Glomerular visceral epithelial cell (primary cell): ENCODE results near the gene TTC39A.

Experiments
- DNase-seq: peaks from one replicate; pipeline ENCODE4 v3.0.0-alpha.2; 2016; ENCODE audit errors: extremely low spot score

TTC39A gene

GRCh38 chr1:51314974-51315373, 15.4 kb downstream of the TTC39A start:
- DNase-seq: no peak

DNA sequence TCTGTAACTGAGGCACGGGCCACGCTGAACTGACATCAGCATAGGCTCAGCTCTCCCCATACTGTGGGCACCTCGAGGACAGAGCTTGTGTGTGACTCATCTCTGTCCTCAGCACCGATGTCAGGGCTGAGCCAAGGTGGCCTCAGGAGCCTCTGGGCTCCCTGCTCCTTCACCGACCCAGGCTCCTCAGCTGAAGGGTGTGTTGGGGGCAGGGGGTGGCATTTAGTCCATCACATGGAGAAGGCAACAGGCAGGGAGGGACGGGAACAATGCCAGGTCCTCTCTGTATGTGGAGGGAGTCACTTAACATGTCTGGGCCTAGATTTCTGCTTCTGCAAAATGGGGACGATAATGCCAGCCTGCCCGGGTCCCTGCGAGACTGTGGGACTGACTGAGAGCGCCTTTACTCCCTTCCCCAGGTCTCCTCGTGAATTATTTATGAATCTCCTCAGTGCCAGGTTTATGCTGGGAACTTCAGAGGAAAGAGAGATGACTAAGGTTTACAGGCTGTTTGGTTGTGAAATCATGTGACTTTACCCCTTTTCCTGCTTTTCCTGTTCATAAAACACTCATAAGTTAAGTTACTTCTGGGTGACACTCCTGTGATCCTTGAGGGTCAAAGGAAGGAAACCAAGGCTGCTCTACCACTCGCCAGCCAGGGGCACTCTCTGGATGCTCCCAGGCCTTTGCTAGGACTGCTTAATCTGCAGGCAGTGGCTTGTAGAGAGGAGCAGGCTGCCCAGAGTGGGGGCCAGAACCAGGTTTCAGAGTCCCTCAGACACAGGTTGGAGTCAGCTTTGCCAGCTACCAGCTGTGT, 16.2 kb downstream of the TTC39A start:
- peak; percentile 83 for DNase-seq

DNA sequence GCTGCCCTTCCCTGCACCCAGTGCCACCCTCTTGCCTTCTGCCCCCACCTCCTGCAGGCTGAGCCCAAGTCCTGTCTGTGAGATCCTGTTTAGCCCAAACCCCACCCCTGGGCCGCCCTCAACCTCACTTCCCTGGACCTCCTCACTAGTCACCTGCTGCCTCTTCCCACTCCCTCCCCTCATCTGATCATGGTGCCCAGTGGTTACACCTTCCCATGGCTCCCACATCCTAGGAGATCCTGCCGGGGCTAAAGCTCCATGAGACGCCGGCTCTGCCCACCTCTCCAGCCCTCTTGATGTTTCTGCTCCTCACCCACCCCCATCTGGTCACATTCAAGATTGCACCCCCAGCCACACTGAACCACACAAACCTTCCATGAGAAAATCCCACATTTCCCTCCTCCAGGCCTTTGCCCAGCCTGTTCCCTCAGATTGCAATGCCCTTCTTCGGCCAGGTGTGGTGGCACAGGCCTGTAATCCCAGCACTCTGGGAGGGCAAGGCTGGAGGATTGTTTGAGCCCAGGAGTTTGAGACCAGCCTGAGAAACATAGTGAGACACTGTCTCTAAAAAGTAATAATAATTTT, 17.0 kb downstream of the TTC39A start:
- peak; percentile 51 for DNase-seq

- no peak for DNase-seq
These were observed 17.6 kb downstream of the TTC39A start for GRCh38 chr1:51312718-51313117.

- DNase-seq: no peak
These were observed 18.5 kb downstream of the TTC39A start for GRCh38 chr1:51311826-51312225.

- no peak for DNase-seq
These were observed 19.3 kb downstream of the TTC39A start for GRCh38 chr1:51310871-51311613.

DNA sequence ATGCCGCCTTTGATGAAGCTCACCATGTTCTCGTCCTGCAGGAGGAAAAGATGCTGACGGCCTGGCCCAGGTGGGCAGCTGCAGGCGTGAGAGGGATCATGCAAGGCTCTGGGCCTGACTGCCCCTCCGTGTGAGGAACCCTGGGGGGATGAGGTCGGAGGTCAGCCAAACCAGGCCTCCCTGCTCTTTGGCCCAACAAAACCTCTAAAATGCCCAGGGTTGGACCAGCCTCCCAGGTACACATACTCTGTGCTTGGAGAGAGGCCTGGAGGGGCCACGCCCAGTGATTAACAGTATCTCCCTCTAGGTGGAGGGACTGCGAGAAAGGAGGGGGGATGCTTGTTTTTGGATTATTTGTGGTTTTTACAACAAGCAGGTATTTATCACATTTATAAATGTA, 21.1 kb downstream of the TTC39A start:
- DNase-seq: no peak

DNA sequence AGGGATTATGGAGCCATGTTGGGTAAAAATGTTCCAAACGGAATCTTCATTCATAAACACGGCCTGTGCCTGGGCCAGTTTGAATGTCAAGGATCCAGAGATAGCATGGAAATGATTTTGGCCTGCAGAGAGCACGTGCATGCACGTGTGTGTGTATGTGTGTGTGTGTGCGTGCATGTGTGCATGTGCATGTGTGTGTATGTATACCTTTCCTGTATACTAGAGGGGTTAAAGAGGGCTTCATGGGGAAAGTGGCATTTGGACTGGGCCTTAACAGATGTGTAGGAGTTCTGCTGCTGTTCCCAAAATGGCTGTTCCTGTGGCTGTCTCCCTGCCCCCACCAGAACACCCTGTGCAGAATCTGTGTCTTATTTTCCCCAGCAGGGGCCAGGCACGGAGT, 21.7 kb downstream of the TTC39A start:
- no peak for DNase-seq

GRCh38 chr1:51306950-51307349, 23.4 kb downstream of the TTC39A start:
- DNase-seq: no peak

DNA sequence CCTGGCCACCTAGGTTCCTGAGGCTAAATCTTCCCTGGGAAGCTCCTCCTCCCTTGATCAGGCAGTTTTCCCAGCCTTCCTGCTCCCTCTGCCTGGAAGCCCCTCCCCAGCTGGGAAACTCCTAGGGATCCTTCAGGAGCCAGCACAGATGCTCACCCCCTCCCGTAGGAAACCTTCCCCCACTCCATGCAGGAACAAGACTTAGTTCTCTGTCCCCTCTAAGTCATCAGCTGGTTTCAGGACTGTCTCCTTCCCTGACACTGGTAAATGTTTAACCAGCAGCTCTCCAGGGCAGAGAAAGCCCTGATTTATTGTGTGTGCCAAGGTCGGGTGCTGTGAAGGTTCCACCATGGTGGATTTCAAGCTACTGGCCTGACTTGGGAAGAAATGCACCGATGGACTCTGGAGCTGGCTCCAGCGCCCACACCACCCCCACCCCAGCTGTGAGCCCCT, 25.0 kb downstream of the TTC39A start:
- DNase-seq: peak; percentile 58

- no peak for DNase-seq
These were observed 26.0 kb downstream of the TTC39A start for GRCh38 chr1:51304360-51304759.

DNA sequence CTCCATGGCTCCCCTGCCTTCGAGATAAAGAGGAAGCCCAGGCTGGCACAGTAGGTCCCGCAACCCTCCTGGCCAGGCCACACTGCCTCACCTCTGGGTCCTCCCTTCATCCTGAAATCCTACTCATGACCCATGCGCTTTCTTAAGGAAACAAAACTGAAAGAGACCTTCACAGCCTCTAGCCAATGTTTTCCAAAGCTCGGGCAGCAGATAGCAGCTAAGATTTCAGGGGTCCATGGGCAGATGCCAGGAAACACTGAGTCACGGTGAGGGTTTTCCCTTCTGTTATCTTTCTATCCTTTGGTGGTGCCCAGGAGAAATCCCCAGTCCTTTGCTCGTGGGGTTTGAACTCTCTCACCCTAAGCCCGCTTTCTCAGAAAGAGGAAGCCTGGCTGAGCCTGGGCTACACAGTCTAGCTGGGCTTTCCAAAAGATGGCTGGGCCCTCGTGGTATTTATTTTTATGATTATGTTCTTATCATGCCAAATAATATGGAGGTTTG, 26.6 kb downstream of the TTC39A start:
- DNase-seq: no peak

GRCh38 chr1:51303315-51303714, 27.0 kb downstream of the TTC39A start:
- no peak for DNase-seq

DNA sequence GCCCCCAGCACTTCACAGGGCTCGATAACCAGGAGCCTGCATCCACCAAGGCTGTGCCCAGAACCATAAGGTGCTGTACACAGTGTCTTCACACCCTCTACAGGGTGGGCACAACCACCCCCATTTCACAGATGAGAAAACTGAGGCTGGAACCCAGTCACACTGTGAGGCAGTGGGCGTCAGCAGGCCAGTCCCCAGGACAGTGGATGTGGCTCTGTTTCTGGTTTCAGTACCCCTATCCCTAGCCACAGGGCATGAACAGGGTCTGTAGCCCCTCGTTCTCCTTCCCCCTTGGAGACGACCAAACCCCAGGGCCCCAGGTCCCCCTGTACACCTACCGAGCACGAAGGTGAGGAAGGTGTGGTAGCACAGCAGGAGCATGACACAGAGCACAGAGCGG, 27.6 kb downstream of the TTC39A start:
- DNase-seq: no peak

GRCh38 chr1:51302270-51302669, 28.1 kb downstream of the TTC39A start:
- DNase-seq: no peak

DNA sequence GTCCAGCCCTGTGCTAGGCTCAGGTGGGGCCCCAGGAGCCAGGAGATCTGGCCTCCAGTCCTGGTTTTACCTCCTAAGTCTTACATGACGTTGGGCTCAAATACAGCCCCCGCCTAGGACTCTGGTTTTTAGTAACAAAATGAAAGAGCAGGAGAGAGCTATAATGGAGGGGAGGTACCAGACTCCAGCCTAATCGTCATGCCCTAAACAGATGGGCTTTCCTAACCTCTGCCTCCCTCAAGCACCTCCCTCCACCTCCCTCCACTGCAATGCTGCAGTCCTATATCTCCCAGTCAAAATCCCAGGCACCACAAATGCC, 28.6 kb downstream of the TTC39A start:
- no peak for DNase-seq

- no peak for DNase-seq
These were observed 29.1 kb downstream of the TTC39A start for GRCh38 chr1:51301152-51301843.

DNA sequence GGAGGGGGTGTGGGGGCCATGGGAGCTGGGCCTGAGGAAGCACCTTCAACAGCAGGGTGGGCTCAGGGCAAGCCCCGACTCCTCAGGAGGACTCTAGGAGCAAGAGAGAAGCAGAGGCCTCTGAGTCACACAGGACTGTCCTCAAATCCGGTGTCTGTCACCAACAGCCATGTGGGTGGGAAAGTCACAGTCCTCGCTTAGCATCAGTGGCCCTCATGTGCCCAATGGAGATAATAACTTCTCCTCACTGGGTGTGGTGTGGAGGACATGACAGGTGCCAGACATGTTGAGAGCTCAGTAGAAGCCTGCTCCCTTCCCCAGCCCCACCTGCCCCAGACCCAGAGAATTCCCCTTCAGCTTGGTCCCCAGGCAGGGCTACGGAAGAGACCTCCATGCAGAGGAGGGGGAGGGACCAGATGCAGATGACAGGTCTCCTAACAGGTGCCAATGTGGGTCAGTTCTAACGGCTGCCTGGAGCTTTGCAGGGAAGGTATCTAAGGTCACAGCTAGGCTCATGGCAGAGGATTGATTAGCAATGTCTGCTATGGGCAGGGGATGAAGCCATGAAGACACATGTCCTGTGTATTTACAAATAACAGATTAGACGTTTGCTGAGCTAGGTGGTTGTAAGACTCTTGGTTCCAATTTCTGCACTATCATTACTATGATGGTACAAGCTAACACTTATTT, 30.2 kb downstream of the TTC39A start:
- no peak for DNase-seq

DNA sequence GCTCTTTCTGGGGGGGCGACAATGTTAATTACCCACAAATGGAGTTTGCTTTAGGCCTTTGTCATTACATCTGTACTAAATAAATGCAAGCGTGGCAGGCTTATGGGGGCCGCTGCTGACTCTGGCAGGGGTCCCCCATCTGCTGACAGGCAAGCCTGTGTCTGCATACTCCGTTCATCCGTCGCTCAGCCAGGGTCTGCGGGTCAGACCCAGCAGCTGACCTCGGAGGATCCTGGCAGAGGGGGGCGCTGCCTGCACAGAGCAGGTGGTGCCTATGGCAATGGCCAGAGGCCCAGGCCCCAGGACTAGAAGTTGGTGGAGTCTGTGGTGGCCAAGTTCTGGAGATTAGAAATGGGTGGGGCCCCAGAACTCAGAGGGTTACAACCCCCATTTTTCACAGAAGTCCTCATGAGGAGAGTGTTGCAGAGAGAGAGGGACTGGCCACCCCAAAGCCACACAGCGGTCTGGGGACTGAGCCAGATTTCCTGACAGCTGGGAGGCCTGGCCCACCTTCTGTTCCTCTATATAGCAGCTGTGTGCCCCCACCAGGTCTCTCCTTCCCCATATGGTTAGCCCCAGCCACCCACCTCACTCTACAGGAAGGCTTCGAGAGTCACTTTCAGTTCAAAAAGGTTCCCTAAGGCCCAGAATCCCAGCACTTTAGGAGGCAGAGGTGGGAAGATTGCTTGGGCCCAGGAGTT, 31.0 kb downstream of the TTC39A start:
- no peak for DNase-seq

GRCh38 chr1:51298322-51298705, 32.0 kb downstream of the TTC39A start:
- DNase-seq: no peak
